ENCODE results near the gene OR1F1.

Gene OR1F1

DNA sequence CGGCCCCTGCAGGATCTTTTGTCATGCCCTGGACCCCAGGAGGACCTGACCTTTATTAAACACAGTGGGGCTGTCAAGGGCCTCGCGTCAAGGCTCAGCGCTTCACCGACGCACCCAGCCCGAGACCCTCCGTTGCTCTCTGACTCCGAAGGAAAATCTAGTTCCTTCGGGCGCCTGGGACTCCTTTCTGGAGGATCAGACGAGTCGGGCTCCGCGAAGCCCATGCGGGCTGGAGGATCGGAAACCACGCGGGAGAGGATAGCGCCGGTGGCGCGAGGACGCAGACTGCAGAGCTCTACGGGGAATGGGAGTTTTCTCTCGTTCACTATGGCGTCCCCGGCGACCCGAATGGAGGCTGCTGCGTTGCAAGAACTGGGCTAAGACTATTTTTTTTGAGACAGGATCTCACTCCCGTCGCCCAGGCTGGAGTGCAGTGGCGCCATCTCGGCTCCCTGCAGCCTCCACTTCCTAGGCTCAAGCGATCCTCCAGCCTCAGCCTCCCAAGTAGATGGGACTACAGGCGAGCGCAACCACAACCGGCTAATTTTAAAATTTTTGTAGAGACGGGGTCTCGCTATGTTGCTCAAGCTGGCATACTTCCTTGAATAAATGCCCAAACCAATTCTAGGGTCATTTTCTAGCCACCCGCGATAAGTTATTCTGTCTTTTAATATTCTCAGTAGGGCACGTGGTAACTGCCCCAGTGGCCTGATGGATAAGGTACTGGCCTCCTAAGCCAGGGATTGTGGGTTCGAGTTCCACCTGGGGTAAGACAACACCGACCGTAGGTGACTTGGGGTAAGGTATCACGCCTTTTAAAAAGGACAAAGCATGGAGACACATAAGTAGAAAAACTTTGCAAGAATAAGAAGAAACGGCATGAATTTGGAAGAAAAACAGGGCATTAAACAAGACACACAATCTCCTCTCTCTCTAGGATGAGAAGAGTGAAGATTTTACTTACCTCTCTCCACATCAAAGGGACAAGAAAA is 5.5 kb downstream of the OR1F1 start:
- TF ChIP-seq GATA3 (IDR thresholded peaks at IDR 0.05; ENCODE audit: low read depth, low read length): no peak

DNA sequence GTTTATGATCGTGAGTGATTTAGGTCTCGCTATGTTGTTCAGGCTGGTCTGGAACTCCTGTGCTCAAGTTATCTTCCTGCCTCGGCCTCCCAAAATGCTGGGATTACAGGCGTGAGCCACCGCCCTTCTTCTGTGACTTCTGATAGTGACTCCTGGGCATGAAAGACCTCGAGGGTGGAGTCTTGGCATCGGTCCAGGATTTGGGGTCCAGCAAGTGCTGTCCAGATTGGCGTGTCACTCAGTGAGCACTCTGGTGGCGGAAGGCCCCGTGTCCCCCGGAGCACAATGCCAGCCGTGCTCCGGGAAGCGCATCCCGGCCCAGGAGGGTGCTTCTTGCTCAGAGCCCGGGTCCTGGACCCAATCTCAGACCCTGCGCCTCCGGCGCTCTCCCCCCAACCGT is 6.8 kb downstream of the OR1F1 start:
- TF ChIP-seq GATA2 (IDR thresholded peaks at IDR 0.05; ENCODE audit: low read depth, low read length) (no peak), GATA3 (IDR thresholded peaks at IDR 0.05; ENCODE audit: low read depth, low read length) (no peak)

DNA sequence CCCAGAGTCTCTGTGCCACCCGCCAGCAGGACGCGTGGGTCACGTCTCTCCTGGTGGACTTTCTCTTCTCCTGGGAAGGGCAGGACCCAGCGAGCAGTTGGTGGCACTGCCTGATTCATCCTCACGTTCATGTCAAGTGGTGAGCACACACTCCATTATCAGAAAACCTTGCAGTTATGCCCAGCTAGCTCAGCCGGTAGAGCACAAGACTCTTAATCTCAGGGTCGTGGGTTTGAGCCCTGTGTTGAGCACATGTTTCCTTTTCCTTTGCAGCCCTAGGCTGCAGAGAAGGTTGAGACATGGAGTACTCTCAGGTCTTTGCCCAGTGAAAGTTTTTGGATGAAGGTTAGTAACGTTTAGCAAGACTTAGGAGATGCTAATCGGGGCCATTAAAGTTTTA is 8.0 kb downstream of the OR1F1 start:
- no peak for TF ChIP-seq GATA2 (IDR thresholded peaks at IDR 0.05; ENCODE audit: low read depth, low read length)
- TF ChIP-seq GATA3 (IDR thresholded peaks at IDR 0.05; ENCODE audit: low read depth, low read length): no peak

DNA sequence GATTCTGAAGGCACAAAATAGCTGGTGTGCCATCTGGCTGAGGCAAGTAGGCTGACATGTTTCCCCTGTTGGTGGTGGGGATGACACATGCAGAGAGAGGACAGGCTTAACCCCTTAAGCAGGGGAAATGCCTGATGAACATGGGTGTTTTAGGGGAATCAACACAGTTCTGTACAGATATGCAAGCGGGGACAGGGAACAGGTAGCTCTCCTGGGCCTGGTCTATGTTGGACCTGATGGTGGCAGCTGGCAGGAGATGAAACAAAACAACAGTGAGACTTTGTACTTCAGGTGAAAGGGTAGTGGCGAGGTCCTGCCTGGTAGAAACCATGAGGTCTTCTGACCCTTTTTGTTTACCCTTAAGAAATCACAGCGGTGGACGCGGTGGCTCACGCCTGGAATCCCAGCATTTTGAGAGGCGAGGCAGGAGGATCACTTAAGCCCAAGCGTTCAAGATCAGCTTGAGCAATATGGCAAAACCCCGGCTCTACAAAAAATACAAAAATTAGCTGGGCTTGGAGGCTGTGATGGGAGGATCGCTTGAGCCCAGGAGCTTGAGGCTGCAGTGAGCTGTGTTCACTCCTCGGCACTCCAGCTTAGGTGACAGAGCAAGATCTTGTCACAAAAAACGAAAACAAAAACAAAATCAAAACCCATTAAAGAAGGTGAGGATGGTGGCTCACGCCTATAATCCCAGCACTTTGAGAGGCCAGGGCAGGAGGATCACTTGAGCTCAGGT is 10.5 kb downstream of the OR1F1 start:
- no peak for TF ChIP-seq GATA3 (IDR thresholded peaks at IDR 0.05; ENCODE audit: low read depth, low read length)
- TF ChIP-seq GATA2 (IDR thresholded peaks at IDR 0.05; ENCODE audit: low read depth, low read length): no peak

DNA sequence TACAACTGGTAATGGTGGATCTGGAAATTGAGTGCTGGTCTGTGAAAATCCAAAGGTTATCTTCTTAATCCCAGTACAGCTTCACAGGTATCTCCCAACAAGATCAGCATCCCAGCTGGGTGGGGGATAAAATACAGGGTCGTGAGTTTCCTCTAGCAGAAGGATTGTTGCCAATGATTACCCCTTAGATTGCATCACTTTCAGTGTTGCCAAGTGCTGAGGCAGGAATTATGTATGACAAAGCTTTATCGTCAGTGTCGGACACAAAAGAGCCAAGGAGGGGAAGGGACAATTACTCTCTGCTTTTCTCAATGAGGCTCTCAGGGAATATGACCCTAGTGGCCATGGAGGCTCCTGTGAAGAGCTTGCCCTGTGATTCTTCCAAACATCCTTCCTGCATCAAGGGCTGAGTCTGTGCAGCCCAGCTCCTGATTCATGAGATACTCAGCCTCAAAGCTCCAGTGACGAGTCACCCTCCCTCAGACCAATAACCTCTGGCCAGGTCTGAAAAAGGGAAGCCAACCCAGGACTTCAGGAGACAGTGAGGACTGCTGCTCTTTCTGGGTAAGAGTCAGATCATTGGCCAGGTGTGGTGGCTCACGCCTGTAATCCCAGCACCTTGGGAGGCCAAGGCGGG is 15.0 kb downstream of the OR1F1 start:
- no peak for TF ChIP-seq GATA2 (IDR thresholded peaks at IDR 0.05; ENCODE audit: low read depth, low read length)
- no peak for TF ChIP-seq GATA3 (IDR thresholded peaks at IDR 0.05; ENCODE audit: low read depth, low read length)

DNA sequence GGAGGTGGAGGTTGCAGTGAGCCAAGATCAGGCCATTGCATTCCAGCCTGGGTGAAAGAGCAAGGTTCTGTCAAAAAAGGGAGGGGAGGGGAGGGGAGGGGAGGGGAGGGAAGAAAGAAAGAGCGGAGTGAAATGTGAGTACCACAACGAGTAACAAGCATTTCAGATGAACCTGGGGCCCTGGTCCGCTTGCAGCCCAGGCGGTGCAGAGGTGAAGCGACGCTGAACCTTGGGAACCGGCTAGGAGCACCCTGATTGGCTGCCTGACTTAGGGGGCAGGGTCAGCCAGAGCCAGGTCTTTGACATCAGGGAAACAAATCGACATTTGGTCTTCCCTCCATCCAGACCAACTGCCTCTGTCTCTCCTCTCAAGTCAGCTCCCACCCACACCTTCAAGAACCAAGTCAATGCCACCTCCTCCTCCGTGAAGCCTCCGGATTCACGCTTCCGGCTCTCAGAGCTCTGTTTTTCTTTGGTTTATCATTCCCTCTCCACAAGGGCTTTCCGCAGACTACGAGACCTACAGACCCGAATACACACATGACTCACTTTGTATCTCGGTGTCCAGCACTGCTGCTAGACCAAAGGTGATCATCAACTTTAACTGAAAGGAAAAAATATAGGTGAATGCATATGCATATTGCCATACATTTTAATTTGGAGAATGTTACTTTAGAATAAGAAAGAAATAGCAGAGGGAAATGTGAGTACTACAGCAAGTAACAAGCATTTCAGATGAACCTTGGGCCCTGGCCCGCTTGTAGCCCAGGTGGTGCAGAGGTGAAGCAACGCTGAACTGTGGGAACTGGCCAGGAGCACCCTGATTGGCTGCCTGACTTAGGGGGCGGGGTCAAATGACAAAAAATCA is 19.3 kb downstream of the OR1F1 start:
- TF ChIP-seq GATA3 (IDR thresholded peaks at IDR 0.05; ENCODE audit: low read depth, low read length) (no peak), GATA2 (IDR thresholded peaks at IDR 0.05; ENCODE audit: low read depth, low read length) (no peak)

DNA sequence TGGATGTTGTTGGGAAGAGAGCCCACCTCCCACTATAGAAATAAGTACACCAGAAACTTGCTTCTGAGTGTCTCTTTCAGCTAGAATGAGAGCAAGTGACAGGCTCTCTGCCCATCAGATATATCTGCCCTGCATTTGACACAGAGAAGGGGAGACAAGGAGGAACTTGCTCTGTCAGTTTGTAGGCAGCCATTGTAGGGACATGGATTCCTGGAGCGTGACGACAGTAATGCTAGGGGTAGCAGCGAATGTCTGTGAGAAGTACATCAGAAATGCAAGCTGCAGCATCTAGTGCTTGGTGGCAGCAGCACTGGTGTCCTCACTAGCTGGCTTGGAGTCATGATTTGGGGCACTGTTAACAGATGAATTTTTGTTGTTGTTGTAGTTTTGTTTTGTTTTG is 24.0 kb downstream of the OR1F1 start:
- TF ChIP-seq GATA3 (IDR thresholded peaks at IDR 0.05; ENCODE audit: low read depth, low read length) (no peak), GATA2 (IDR thresholded peaks at IDR 0.05; ENCODE audit: low read depth, low read length) (no peak)

DNA sequence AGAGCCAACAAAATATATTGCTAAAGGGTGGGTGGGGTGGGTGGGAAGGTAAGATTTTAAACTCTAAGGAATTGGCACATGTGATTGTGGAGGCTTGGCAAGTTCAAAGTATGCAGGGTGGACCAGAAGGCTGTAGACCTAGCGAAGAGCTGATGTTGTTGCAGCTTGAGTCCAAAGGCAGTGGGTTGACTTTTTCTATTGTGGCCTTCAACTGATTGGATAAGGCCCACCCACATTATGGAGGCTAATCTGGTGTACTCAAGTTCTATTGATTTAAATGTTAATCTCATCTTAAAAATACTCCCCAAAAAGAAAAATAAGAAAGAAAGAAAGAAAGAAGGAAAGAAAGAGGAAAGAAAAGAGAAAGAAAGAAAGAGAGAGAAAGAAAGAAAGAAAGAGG is 24.6 kb downstream of the OR1F1 start:
- TF ChIP-seq GATA2 (IDR thresholded peaks at IDR 0.05; ENCODE audit: low read depth, low read length): no peak
- TF ChIP-seq GATA3 (IDR thresholded peaks at IDR 0.05; ENCODE audit: low read depth, low read length): no peak

DNA sequence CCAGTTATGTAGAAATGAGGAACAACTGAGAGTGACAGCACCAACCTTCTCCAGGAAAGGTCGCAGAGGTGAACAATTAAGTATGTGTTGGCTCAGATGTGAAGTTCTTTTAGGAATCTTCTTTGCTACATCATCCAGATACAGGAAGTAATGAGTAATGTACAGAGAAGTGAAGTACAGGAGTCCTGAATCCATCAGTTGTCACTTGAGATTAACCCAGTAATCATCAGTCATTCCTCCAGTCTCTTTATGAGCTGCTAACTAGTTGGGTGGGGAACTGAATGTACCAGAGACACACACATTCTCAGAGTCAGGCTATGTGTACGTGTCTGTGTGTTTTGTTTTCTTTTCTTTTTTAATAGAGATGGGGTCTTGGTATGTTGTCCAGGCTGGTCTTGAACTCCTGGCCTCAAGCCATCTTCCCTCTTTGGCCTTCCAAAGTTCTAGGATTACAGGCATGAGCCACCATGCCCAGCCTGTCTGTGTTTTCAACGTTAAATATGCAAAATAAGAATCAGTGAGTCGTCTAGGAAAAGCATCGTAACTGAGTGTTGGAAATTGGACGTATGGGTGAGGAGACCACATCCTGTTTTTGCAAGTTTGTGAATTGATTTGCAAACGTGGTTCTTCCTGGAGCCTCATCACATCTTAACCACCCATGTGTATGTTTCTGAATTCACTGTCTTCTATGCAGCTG is 27.0 kb downstream of the OR1F1 start:
- TF ChIP-seq GATA2 (IDR thresholded peaks at IDR 0.05; ENCODE audit: low read depth, low read length) (no peak), GATA3 (IDR thresholded peaks at IDR 0.05; ENCODE audit: low read depth, low read length) (no peak)

DNA sequence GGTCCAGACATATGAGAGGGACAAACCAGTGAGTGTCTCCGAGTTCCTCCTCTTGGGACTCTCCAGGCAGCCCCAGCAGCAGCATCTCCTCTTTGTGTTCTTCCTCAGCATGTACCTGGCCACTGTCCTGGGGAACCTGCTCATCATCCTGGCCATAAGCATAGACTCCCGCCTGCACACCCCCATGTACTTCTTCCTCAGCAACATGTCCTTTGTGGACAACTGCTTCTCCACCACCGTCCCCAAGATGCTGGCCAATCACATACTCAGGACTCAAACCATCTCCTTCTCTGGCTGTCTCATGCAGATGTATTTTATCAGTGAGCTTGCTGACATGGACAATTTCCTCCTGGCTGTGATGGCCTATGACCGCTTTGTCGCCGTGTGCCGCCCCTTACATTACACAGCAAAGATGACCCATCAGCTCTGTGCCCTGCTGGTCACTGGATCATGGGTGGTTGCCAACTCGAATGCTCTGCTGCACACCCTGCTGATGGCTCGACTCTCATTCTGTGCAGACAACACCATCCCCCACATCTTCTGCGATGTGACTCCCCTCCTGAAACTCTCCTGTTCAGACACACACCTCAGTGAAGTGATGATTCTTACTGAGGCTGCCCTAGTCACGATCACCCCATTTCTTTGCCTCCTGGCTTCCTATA is 27.7 kb downstream of the OR1F1 start:
- TF ChIP-seq GATA3 (IDR thresholded peaks at IDR 0.05; ENCODE audit: low read depth, low read length) (no peak), GATA2 (IDR thresholded peaks at IDR 0.05; ENCODE audit: low read depth, low read length) (no peak)

DNA sequence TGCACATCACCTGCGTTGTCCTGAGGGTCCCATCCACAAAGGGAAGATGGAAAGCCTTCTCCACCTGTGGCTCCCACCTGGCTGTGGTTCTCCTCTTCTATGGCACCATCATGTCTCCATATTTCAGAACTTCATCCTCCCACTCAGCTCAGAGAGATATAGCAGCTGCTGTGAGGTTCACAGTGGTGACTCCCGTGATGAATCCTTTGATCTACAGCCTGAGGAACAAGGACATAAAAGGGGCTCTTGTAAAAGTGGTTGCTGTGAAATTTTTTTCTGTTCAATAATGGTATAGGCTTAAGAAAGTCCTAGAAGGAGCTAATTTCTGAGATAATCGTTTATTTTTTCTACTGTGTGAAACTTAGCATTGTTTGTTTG is 28.2 kb downstream of the OR1F1 start:
- TF ChIP-seq GATA3 (IDR thresholded peaks at IDR 0.05; ENCODE audit: low read depth, low read length) (no peak), GATA2 (IDR thresholded peaks at IDR 0.05; ENCODE audit: low read depth, low read length) (no peak)

DNA sequence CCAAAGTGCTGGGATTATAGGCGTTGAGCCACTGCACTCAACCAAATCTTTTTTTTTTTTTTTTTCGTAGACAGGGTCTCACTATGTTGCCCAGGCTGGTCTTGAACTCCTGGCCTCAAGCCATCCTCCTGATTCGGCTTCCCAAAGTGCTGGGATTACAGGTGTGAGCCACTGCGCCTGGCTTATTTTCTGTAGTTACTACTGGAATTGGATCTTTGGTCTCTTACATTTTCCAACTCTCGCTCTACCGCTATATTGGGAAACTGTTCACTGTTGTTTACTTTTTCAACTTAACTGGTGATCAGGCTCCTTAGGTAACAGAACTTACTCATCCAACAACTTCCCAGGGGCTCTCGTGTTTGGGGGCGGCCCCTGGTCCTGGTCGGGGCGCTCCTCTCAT is 32.8 kb downstream of the OR1F1 start:
- TF ChIP-seq GATA3 (IDR thresholded peaks at IDR 0.05; ENCODE audit: low read depth, low read length) (no peak), GATA2 (IDR thresholded peaks at IDR 0.05; ENCODE audit: low read depth, low read length) (no peak)

All from SH-SY5Y (cell line).